ENCODE data around the gene VIPR2. TPM values are rescaled to one million over a fixed set of nuclear protein-coding genes. Genes with fewer than 3 reads are reported as not detected.
A peak's percentile ranks its signal among the peaks of the same experiment; 100 is the strongest.

The VIPR2 gene
- total RNA-seq, 1 experiment from 2014 or later = not detected

DNA sequence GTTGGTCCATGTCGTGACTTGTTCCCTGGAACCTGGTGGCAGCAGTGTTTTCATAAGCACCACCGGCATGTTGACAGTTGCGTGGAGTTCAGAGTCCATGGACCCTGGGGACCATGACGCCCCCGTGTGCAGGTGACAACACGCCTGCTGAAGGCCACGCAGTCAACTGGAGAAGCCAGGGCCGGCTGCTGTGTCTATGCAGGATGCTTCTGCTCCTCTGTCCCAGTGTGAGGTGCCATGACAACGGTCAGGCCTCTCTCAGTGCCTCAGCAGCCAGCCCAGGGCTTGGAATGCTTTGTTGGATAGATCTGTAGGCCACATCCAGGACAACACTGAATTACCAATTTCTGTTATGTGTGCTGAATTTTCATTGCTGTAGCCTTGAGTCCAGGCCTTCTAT lies 10.7 kb upstream of the VIPR2 start:
- POLR2A ChIA-PET (ENCODE audit: low non-redundant PET) = no interaction called here
- Histone ChIP-seq H3K4me3 (ENCODE audit: low read depth, low read length, poor library complexity, severe bottlenecking) (no peak overlapping the region), H3K36me3 (ENCODE audit: insufficient read depth, low read length, poor library complexity, severe bottlenecking) (no peaks in the 10 kb centered on the region), H3K27me3 (replicated peaks; ENCODE audit: insufficient read depth, low read depth, low read length, poor library complexity) (peaks cover 38% of the 10 kb centered on the region), H3K9me3 (ENCODE audit: low read depth, low read length, poor library complexity, severe bottlenecking) (no peaks in the 10 kb centered on the region), H3K27ac (ENCODE audit: low read depth, low read length, poor library complexity, severe bottlenecking) (no peak overlapping the region), H3K4me1 (ENCODE audit: insufficient read depth, low read length, poor library complexity, severe bottlenecking) (no peaks in the 10 kb centered on the region)
- no peak for TF ChIP-seq EZH2 (IDR thresholded peaks at IDR 0.05; ENCODE audit: borderline replicate concordance, low read depth, low read length, poor library complexity, severe bottlenecking)
- TF ChIP-seq, protein P1, sequence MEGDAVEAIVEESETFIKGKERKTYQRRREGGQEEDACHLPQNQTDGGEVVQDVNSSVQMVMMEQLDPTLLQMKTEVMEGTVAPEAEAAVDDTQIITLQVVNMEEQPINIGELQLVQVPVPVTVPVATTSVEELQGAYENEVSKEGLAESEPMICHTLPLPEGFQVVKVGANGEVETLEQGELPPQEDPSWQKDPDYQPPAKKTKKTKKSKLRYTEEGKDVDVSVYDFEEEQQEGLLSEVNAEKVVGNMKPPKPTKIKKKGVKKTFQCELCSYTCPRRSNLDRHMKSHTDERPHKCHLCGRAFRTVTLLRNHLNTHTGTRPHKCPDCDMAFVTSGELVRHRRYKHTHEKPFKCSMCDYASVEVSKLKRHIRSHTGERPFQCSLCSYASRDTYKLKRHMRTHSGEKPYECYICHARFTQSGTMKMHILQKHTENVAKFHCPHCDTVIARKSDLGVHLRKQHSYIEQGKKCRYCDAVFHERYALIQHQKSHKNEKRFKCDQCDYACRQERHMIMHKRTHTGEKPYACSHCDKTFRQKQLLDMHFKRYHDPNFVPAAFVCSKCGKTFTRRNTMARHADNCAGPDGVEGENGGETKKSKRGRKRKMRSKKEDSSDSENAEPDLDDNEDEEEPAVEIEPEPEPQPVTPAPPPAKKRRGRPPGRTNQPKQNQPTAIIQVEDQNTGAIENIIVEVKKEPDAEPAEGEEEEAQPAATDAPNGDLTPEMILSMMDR (conservative IDR thresholded peaks at IDR 0.05; ENCODE audit: low read depth, low read length) = no peak
- no peak for DNase-seq (ENCODE audit: low spot score)
- intact Hi-C loops (cut with micrococcal nuclease; ENCODE audit: unreplicated experiment) = no loop called here
- no TSS peak for BruUV-seq (replicated peaks)
- CTCF ChIA-PET = no interaction called here

DNA sequence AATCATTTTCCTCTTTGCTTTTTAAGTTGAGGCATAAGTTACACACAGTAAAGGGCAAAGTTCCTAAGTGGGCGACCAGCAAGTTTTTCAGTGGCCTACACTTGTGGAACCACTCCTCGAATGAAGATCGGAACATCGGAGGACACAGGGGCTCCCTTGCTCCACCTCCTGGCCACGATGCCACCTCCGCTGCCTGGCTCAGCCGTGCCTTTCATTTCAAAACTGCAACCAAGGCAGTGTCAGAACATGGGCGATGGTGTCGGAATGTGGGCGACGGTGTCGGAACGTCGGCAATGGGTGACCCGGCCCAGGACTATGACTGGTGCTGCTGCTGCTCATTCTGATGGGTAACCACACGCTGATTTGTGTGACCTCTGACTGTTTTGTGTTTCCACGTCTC lies 9.6 kb upstream of the VIPR2 start:
- Histone ChIP-seq H3K27me3 (replicated peaks; ENCODE audit: insufficient read depth, low read depth, low read length, poor library complexity) (peaks cover 41% of the 10 kb centered on the region), H3K36me3 (ENCODE audit: insufficient read depth, low read length, poor library complexity, severe bottlenecking) (no peaks in the 10 kb centered on the region), H3K4me1 (ENCODE audit: insufficient read depth, low read length, poor library complexity, severe bottlenecking) (no peaks in the 10 kb centered on the region), H3K4me3 (ENCODE audit: low read depth, low read length, poor library complexity, severe bottlenecking) (no peak overlapping the region), H3K27ac (ENCODE audit: low read depth, low read length, poor library complexity, severe bottlenecking) (no peak overlapping the region), H3K9me3 (ENCODE audit: low read depth, low read length, poor library complexity, severe bottlenecking) (no peaks in the 10 kb centered on the region)
- ChIA-PET CTCF (no interaction called here), POLR2A (ENCODE audit: low non-redundant PET) (no interaction called here)
- no peak for TF ChIP-seq EZH2 (IDR thresholded peaks at IDR 0.05; ENCODE audit: borderline replicate concordance, low read depth, low read length, poor library complexity, severe bottlenecking)
- TF ChIP-seq, protein P1 (conservative IDR thresholded peaks at IDR 0.05; ENCODE audit: low read depth, low read length) = peak; percentile 27; the same call in 1 of the 2 replicates
- intact Hi-C loops (cut with micrococcal nuclease; ENCODE audit: unreplicated experiment) = no loop called here
- BruUV-seq (replicated peaks) = no TSS peak
- DNase-seq (ENCODE audit: low spot score) = no peak

DNA sequence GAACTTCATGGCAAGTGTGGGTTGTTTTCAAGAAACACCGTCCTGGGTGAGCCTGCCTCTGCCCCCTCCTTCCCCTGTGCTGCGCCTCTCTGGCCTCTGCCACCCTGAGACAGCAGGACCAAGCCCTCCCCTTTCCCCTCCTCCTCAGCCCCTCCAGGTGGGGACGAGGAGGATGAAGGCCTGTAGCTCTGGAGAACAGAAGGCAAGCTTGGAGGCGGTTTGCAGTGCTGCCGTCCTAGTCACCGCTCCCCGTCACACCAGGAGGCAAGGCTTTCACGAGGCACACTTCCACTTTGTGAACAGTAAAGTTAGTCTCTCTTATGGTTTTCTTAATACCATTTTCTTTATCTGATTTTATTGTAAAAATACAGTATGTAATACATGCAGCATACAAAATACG lies 8.8 kb upstream of the VIPR2 start:
- H3K4me1 ChIP-seq (ENCODE audit: insufficient read depth, low read length, poor library complexity, severe bottlenecking) = no peaks in the 10 kb centered on the region
- H3K27me3 ChIP-seq (replicated peaks; ENCODE audit: insufficient read depth, low read depth, low read length, poor library complexity) = peaks cover 38% of the 10 kb centered on the region
- H3K36me3 ChIP-seq (ENCODE audit: insufficient read depth, low read length, poor library complexity, severe bottlenecking) = no peaks in the 10 kb centered on the region
- H3K9me3 ChIP-seq (ENCODE audit: low read depth, low read length, poor library complexity, severe bottlenecking) = no peaks in the 10 kb centered on the region
- ChIA-PET CTCF (no interaction called here), POLR2A (ENCODE audit: low non-redundant PET) (no interaction called here)
- TF ChIP-seq EZH2 (IDR thresholded peaks at IDR 0.05; ENCODE audit: borderline replicate concordance, low read depth, low read length, poor library complexity, severe bottlenecking) = no peak
- TF ChIP-seq, protein P1 (conservative IDR thresholded peaks at IDR 0.05; ENCODE audit: low read depth, low read length) = no peak
- H3K4me3 ChIP-seq (ENCODE audit: low read depth, low read length, poor library complexity, severe bottlenecking) = no peak overlapping the region
- no peak overlapping the region for H3K27ac ChIP-seq (ENCODE audit: low read depth, low read length, poor library complexity, severe bottlenecking)
- intact Hi-C loops (cut with micrococcal nuclease; ENCODE audit: unreplicated experiment) = no loop called here
- no TSS peak for BruUV-seq (replicated peaks)
- DNase-seq (ENCODE audit: low spot score) = no peak
